MM.1S (cell line): Measurements from ENCODE around the gene TTL.

Experiments
- DNase-seq: peaks from one replicate; pipeline ENCODE4 v3.0.0-alpha.2; 2015
- H2AFZ ChIP-seq: fragments of 300-600 bp; sonication (generic); 2 replicates; pipeline ENCODE4 v1.6.0; 2016; ENCODE audit warnings: antibody characterized with exemption, low read length
- H3F3A ChIP-seq: fragments of 300-600 bp; sonication (generic); 2 replicates; pipeline ENCODE4 v1.6.1; 2016; ENCODE audit warnings: mild to moderate bottlenecking, antibody characterized with exemption, low read length, moderate library complexity, mixed read lengths; ENCODE audit not compliant: insufficient read depth
- H3K27ac ChIP-seq: fragments of 300-600 bp; sonication (generic); 2 replicates; pipeline ENCODE4 v1.5.1; 2016; ENCODE audit warnings: mild to moderate bottlenecking, low read length
- H3K27me3 ChIP-seq: fragments of 300-600 bp; sonication (generic); replicated peaks from 2 replicates; pipeline ENCODE4 v1.6.0; 2016; ENCODE audit warnings: low read length; ENCODE audit not compliant: insufficient read depth
- H3K36me3 ChIP-seq: fragments of 300-600 bp; sonication (generic); replicated peaks from 2 replicates; pipeline ENCODE4 v1.6.1; 2016; ENCODE audit warnings: mild to moderate bottlenecking, low read length, mixed read lengths; ENCODE audit not compliant: insufficient read depth
- H3K4me1 ChIP-seq: fragments of 300-600 bp; sonication (generic); 2 replicates; pipeline ENCODE4 v1.6.1; 2016; ENCODE audit warnings: low read length, mixed read lengths
- H3K4me2 ChIP-seq: fragments of 300-600 bp; sonication (generic); 2 replicates; pipeline ENCODE4 v1.6.0; 2016; ENCODE audit warnings: low read depth, low read length
- H3K4me3 ChIP-seq: fragments of 300-600 bp; sonication (generic); 2 replicates; pipeline ENCODE4 v1.5.1; 2016; ENCODE audit warnings: low read length, mixed read lengths
- H3K79me2 ChIP-seq: fragments of 300-600 bp; sonication (generic); 2 replicates; pipeline ENCODE4 v1.6.1; 2016; ENCODE audit warnings: mixed run types, low read length, mixed read lengths
- H3K9ac ChIP-seq: fragments of 300-600 bp; sonication (generic); 2 replicates; pipeline ENCODE4 v1.6.1; 2016; ENCODE audit warnings: low read length, mixed read lengths
- H3K9me2 ChIP-seq: fragments of 300-600 bp; sonication (generic); replicated peaks from 2 replicates; pipeline ENCODE4 v1.6.1; 2016; ENCODE audit warnings: mild to moderate bottlenecking, low read length, mixed read lengths; ENCODE audit not compliant: insufficient read depth
- H3K9me3 ChIP-seq: fragments of 300-600 bp; sonication (generic); replicated peaks from 2 replicates; pipeline ENCODE4 v1.6.1; 2016; ENCODE audit warnings: mild to moderate bottlenecking, low read length, mixed read lengths; ENCODE audit not compliant: insufficient read depth
- H4K20me1 ChIP-seq: fragments of 300-600 bp; sonication (generic); 2 replicates; pipeline ENCODE4 v1.6.1; 2016; ENCODE audit warnings: mild to moderate bottlenecking, low read length, moderate library complexity, mixed read lengths; ENCODE audit not compliant: insufficient read depth
- CTCF ChIP-seq: fragments of 300-600 bp; sonication (generic); IDR thresholded peaks from 2 replicates; pipeline ENCODE4 v1.5.1; 2016; ENCODE audit warnings: antibody characterized with exemption, low read length, mixed read lengths
- EZH2 ChIP-seq: fragments of 300-600 bp; sonication (generic); optimal IDR thresholded peaks from 2 replicates; pipeline ENCODE3; 2017; ENCODE audit warnings: low read depth, mild to moderate bottlenecking, antibody characterized with exemption, low read length, mixed read lengths
- EZH2phosphoT487 ChIP-seq: fragments of 300-600 bp; sonication (generic); IDR thresholded peaks from 2 replicates; pipeline ENCODE4 v1.6.1; 2018; ENCODE audit warnings: antibody characterized with exemption, low read length

Gene TTL

GRCh38 chr2:112459372-112459771 is 22.6 kb upstream of the TTL start:
- no peak for TF ChIP-seq CTCF
- TF ChIP-seq EZH2, result no peak
- no peak for TF ChIP-seq EZH2phosphoT487
- no peaks in the 10 kb centered on the region for H3K4me1 ChIP-seq
- no peak overlapping the region for H3K27ac ChIP-seq
- no peak overlapping the region for H3K4me3 ChIP-seq
- no peaks in the 10 kb centered on the region for H3K36me3 ChIP-seq
- no peaks in the 10 kb centered on the region for H3K9me2 ChIP-seq
- H2AFZ ChIP-seq, result no peak overlapping the region
- no peaks in the 10 kb centered on the region for H4K20me1 ChIP-seq
- DNase-seq, result no peak
- no peak overlapping the region for H3K9ac ChIP-seq
- H3K27me3 ChIP-seq, result no peaks in the 10 kb centered on the region
- H3F3A ChIP-seq, result no peaks in the 10 kb centered on the region
- H3K79me2 ChIP-seq, result no peaks in the 10 kb centered on the region
- H3K4me2 ChIP-seq, result no peak overlapping the region
- no peaks in the 10 kb centered on the region for H3K9me3 ChIP-seq

- no peaks in the 10 kb centered on the region for H3K27me3 ChIP-seq
- H3K9me3 ChIP-seq, result no peaks in the 10 kb centered on the region
- DNase-seq, result no peak
- H3K4me2 ChIP-seq, result no peak overlapping the region
- H3K9me2 ChIP-seq, result no peaks in the 10 kb centered on the region
- 0 out of 2 replicates have a peak overlapping the region, but pooled peaks have one; percentile 6 for H2AFZ ChIP-seq
- H3K36me3 ChIP-seq, result no peaks in the 10 kb centered on the region
- H3K27ac ChIP-seq, result no peak overlapping the region
- H3K4me3 ChIP-seq, result no peak overlapping the region
- TF ChIP-seq EZH2 (no peak), CTCF (no peak)
- H3K9ac ChIP-seq, result no peak overlapping the region
- no peaks in the 10 kb centered on the region for H3K4me1 ChIP-seq
- H4K20me1 ChIP-seq, result no peaks in the 10 kb centered on the region
- no peaks in the 10 kb centered on the region for H3K79me2 ChIP-seq
- no peaks in the 10 kb centered on the region for H3F3A ChIP-seq
These were observed 19.8 kb upstream of the TTL start for GRCh38 chr2:112462178-112462577.

- H2AFZ ChIP-seq, result no peak overlapping the region
- no peaks in the 10 kb centered on the region for H4K20me1 ChIP-seq
- H3K9me2 ChIP-seq, result no peaks in the 10 kb centered on the region
- H3K27ac ChIP-seq, result no peak overlapping the region
- no peaks in the 10 kb centered on the region for H3K79me2 ChIP-seq
- no peaks in the 10 kb centered on the region for H3F3A ChIP-seq
- H3K9me3 ChIP-seq, result no peaks in the 10 kb centered on the region
- TF ChIP-seq CTCF, result no peak
- no peak for TF ChIP-seq EZH2
- TF ChIP-seq EZH2phosphoT487, result no peak
- H3K9ac ChIP-seq, result no peak overlapping the region
- no peak for DNase-seq
- no peaks in the 10 kb centered on the region for H3K36me3 ChIP-seq
- no peaks in the 10 kb centered on the region for H3K4me1 ChIP-seq
- no peaks in the 10 kb centered on the region for H3K27me3 ChIP-seq
- H3K4me2 ChIP-seq, result no peak overlapping the region
- no peak overlapping the region for H3K4me3 ChIP-seq
These were observed 18.7 kb upstream of the TTL start for GRCh38 chr2:112463256-112463655.
